Lung (tissue), 12 donors: ENCODE data around the gene EPHB2. TPM values are rescaled to one million over a fixed set of nuclear protein-coding genes. Genes with fewer than 3 reads are reported as not detected.
A peak's percentile ranks its signal among the peaks of the same experiment; 100 is the strongest.

ENCODE experiments used
- ATAC-seq: fragments of 200-7000 bp; cut with Tn5 transposase; one replicate; pipeline ENCODE4 v1.9.1; 2020; ENCODE audit warnings: moderate number of reproducible peaks; ENCODE audit not compliant: insufficient read depth, low FRiP score
- DNase-seq, 3 donors: peaks; one replicate each; pipeline ENCODE4 v3.0.0-alpha.2; 2013 to 2017
- H3K27ac ChIP-seq, 2 donors: one replicate each; pipeline ENCODE4 v1.5.1; 2013; ENCODE audit warnings: mild to moderate bottlenecking in 2 of 2, moderate library complexity in 2 of 2, control low read depth in 1 of 2, inconsistent platforms in 1 of 2, low read depth in 1 of 2, low read length in 1 of 2
- H3K27me3 ChIP-seq, 3 donors: one replicate each; pipeline ENCODE4 v1.5.1; 2013; ENCODE audit warnings: low read length in 2 of 3; ENCODE audit not compliant: control insufficient read depth in 3 of 3, insufficient read depth in 3 of 3
- H3K36me3 ChIP-seq, 4 donors: one replicate each; pipeline ENCODE4 v1.5.1; 2013; ENCODE audit warnings: low read length in 4 of 4, mild to moderate bottlenecking in 1 of 4, moderate library complexity in 1 of 4; ENCODE audit not compliant: control insufficient read depth in 4 of 4, insufficient read depth in 4 of 4
- H3K4me1 ChIP-seq, 5 donors: one replicate each; pipeline ENCODE4 v1.5.1; 2013; ENCODE audit warnings: low read length in 5 of 5, mild to moderate bottlenecking in 2 of 5, moderate library complexity in 1 of 5; ENCODE audit not compliant: control insufficient read depth in 5 of 5, insufficient read depth in 5 of 5
- H3K4me3 ChIP-seq: one replicate; pipeline ENCODE4 v1.5.1; 2013; ENCODE audit warnings: mild to moderate bottlenecking, control low read depth, moderate library complexity
- H3K9ac ChIP-seq, 2 donors: one replicate each; pipeline ENCODE4 v1.5.1; 2013; ENCODE audit warnings: low read length in 2 of 2, control low read depth in 1 of 2; ENCODE audit not compliant: insufficient read depth in 1 of 2
- H3K9me3 ChIP-seq, 4 donors: one replicate each; pipeline ENCODE4 v1.5.1; 2013; ENCODE audit warnings: low read length in 3 of 4, mild to moderate bottlenecking in 1 of 4, moderate library complexity in 1 of 4; ENCODE audit not compliant: control insufficient read depth in 4 of 4, insufficient read depth in 3 of 4
- WGBS, 2 donors: extraction: QIAGEN DNeasy Blood & Tissue Kit; methylation state at CpG; one replicate each; pipeline ENCODE4 v1.1.7; 2013; 5-methylcytosine and 5-hydroxymethylcytosine counted together
- polyA plus RNA-seq, 2 donors: library from polyadenylated mRNA; stranded (reverse); fragments of 200-250 nt; gene quantifications; one replicate each; pipeline ENCODE4 v1.2.1, GENCODE V29; 2013
- total RNA-seq, 2 donors: library from RNA; depleted of rRNA in 1 of 2; stranded (reverse); fragments of >200 nt in 1 of 2; gene quantifications; one replicate each; pipeline ENCODE4 v1.2.1, GENCODE V29; 2014 to 2021
- TF ChIP-seq, protein P1 (sequence below): IDR thresholded peaks from 2 replicates; pipeline ENCODE4 v1.5.1; 2012; ENCODE audit warnings: mild to moderate bottlenecking; ENCODE audit errors: control extremely low read depth, extremely low read depth
- donor health status: control.
- donor health status: control.
- donor health status: Bipolar disorder and iron deficiency.
- donor health status: healthy.
- donor health status: DM: yes; HTN: yes; CAD: no.

EPHB2 gene
- total and polyA plus RNA-seq, 4 donors: 1.2 to 8.5 (median 5.8) TPM

DNA sequence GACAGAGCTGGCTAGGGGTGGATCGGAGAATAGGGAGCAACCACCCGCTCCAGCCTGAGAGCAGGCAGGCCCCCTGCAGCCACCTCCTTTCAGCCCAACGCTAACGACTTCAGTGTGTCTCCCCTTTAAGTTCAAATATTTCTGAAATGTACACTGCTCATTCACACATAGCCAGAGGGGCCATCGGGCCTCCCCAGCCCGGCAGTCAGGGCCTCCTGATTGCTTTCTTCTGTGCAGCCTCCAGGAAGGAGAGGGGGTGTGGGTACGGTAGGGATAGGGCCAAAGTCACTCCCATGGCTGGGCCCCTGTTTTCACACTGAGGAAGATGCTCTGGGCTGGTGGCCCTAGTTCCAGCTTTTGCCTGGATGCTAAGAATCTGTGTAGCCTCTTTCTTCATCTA, 64.8 kb downstream of the EPHB2 start:
- Histone ChIP-seq H3K27ac (no peak overlapping the region), H3K9me3 (no peaks in the 10 kb centered on the region), H3K36me3 (no peaks in the 10 kb centered on the region), H3K4me3 (no peak overlapping the region), H3K4me1 (peaks cover 0 to 54% (median 20%) of the 10 kb centered on the region in 5 donors), H3K27me3 (no peaks in the 10 kb centered on the region), H3K9ac (no peak overlapping the region)
- TF ChIP-seq, protein P1, sequence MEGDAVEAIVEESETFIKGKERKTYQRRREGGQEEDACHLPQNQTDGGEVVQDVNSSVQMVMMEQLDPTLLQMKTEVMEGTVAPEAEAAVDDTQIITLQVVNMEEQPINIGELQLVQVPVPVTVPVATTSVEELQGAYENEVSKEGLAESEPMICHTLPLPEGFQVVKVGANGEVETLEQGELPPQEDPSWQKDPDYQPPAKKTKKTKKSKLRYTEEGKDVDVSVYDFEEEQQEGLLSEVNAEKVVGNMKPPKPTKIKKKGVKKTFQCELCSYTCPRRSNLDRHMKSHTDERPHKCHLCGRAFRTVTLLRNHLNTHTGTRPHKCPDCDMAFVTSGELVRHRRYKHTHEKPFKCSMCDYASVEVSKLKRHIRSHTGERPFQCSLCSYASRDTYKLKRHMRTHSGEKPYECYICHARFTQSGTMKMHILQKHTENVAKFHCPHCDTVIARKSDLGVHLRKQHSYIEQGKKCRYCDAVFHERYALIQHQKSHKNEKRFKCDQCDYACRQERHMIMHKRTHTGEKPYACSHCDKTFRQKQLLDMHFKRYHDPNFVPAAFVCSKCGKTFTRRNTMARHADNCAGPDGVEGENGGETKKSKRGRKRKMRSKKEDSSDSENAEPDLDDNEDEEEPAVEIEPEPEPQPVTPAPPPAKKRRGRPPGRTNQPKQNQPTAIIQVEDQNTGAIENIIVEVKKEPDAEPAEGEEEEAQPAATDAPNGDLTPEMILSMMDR: no peak
- peak in 1 of 3 donors; percentile 37 for DNase-seq
- ATAC-seq: no peak
- WGBS, 2 donors: 66 to 79% methylated on average over 7 of the region's 7 CpGs

DNA sequence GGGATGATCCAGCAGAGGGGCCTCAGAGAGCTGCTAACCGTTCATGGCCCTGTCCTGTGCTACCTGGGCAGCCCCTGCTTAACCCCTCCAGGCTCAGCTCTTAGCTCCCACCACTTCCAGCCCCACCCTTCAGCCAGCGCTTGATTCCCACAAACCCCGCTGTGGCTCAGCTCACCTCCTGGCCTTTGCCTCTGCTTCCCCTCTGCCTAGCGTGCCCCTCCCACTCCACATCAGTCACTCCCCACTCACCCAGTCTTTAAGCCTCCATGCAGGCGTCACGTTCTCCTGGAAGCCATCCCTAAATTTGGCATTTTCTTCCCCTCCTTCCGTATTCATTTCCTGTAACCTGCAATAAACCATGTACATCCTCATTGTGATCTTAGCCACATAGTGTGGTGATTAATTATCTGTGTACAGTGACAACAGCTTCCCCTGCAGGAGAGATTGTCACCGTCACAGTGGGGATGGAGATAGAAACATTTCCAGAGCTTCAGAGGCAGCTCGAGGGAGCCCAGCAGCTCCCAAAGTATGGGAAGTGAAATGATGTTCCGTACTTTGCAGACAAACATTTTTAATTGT, 65.5 kb downstream of the EPHB2 start:
- peaks cover 0 to 54% (median 20%) of the 10 kb centered on the region in 5 donors for H3K4me1 ChIP-seq
- TF ChIP-seq, protein P1: no peak
- H3K27ac ChIP-seq: no peak overlapping the region
- no peak for DNase-seq
- H3K9me3 ChIP-seq: no peaks in the 10 kb centered on the region
- H3K9ac ChIP-seq: no peak overlapping the region
- H3K4me3 ChIP-seq: no peak overlapping the region
- H3K27me3 ChIP-seq: no peaks in the 10 kb centered on the region
- 40 to 43% methylated on average over 10 of the region's 10 CpGs for WGBS, 2 donors
- H3K36me3 ChIP-seq: no peaks in the 10 kb centered on the region
- no peak for ATAC-seq

DNA sequence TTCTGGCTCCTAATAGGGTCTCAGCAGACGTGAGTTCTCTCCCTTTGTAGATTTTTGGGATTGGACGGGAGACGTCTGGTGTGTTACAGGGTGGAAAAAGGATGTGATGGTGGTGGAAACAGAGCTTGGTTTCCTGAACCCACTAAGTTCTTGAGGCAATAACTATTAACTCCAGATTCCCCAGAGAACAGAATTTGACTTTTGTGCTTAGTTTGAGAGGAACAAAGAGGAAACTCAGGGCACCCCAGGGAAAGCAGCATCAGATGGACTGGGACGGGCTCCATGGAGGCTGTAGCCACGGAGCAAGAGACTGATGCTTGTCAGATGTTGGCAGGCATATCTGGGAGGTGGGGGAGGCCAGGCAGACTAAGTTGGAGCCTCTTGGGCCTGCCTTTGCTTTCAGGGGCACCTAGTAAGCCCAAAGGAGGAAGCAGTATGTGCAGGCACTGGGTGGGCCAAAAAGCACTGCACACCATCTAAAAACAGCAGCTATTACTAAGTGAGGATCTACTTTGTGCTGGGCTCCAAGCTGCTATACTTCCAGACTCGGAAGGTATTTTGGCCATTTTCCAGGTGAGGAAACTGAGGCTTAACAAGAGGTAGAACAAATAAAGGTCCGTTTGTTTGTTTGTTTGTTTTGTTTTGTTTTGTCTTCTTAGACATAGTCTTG, 66.9 kb downstream of the EPHB2 start:
- no peaks in the 10 kb centered on the region for H3K9me3 ChIP-seq
- TF ChIP-seq, protein P1: no peak
- no peak overlapping the region for H3K27ac ChIP-seq
- WGBS, 2 donors: 67 to 69% methylated on average over 7 of the region's 7 CpGs
- H3K9ac ChIP-seq: no peak overlapping the region
- DNase-seq (no peak), ATAC-seq (no peak)
- no peaks in the 10 kb centered on the region for H3K27me3 ChIP-seq
- no peak overlapping the region for H3K4me3 ChIP-seq
- peaks cover 0 to 50% (median 20%) of the 10 kb centered on the region in 5 donors for H3K4me1 ChIP-seq
- no peaks in the 10 kb centered on the region for H3K36me3 ChIP-seq
